OCI-LY3 (cell line): Measurements from ENCODE around the gene BBS2.

ENCODE experiments used
- H2AFZ ChIP-seq: fragments of 200-600, 300-600 bp; shearing (Covaris generic); 2 replicates; pipeline ENCODE4 v1.6.0; 2014; ENCODE audit warnings: antibody characterized with exemption, low read depth, low read length
- H3K27ac ChIP-seq: fragments of 200-600, 300-600 bp; sonication (generic); 2 replicates; pipeline ENCODE4 v1.5.1; 2014; ENCODE audit warnings: mild to moderate bottlenecking, low read length, moderate library complexity, mixed read lengths
- H3K27me3 ChIP-seq: fragments of 200-600, 300-600 bp; sonication (generic); 2 replicates; pipeline ENCODE4 v1.6.1; 2014; ENCODE audit warnings: low read depth, low read length, mixed read lengths
- H3K36me3 ChIP-seq: fragments of 200-600, 300-600 bp; sonication (generic); replicated peaks from 2 replicates; pipeline ENCODE3; 2014; ENCODE audit warnings: low read depth, low read length, mixed read lengths
- H3K4me1 ChIP-seq: fragments of 300-600, 200-600 bp; sonication (generic); 2 replicates; pipeline ENCODE4 v1.6.1; 2014; ENCODE audit warnings: low read length, mixed read lengths
- H3K4me2 ChIP-seq: fragments of 200-600, 300-600 bp; sonication (generic); 2 replicates; pipeline ENCODE4 v1.6.1; 2014; ENCODE audit warnings: low read length, mixed read lengths
- H3K4me3 ChIP-seq: fragments of 300-600, 200-600 bp; sonication (generic); 2 replicates; pipeline ENCODE4 v1.5.1; 2014; ENCODE audit warnings: antibody characterized with exemption, mild to moderate bottlenecking, low read length, moderate library complexity
- H3K79me2 ChIP-seq: fragments of 300-600, 200-600 bp; shearing (Covaris generic); 2 replicates; pipeline ENCODE4 v1.6.1; 2014; ENCODE audit warnings: mild to moderate bottlenecking, low read length, mixed read lengths
- H3K9ac ChIP-seq: fragments of 300-600, 200-600 bp; shearing (Covaris generic); 2 replicates; pipeline ENCODE4 v1.6.0; 2014; ENCODE audit warnings: mild to moderate bottlenecking, low read length, moderate library complexity
- H3K9me3 ChIP-seq: fragments of 200-600, 300-600 bp; shearing (Covaris generic); 2 replicates; pipeline ENCODE4 v1.6.1; 2014; ENCODE audit warnings: low read length, mixed read lengths; ENCODE audit not compliant: insufficient read depth
- H4K20me1 ChIP-seq: fragments of 200-600, 300-600 bp; sonication (generic); 2 replicates; pipeline ENCODE4 v1.6.1; 2016; ENCODE audit warnings: low read length, mixed read lengths; ENCODE audit not compliant: insufficient read depth
- CTCF ChIP-seq: fragments of 200-600, 300-600 bp; sonication (generic); IDR thresholded peaks from 2 replicates; pipeline ENCODE4 v1.5.1; 2014; ENCODE audit warnings: antibody characterized with exemption, low read length, low read depth
- EZH2phosphoT487 ChIP-seq: fragments of 200-600 bp; shearing (Covaris generic); IDR thresholded peaks from 2 replicates; pipeline ENCODE4 v1.6.1; 2018; ENCODE audit warnings: antibody characterized with exemption, mixed run types, low read depth

BBS2 gene

GRCh38 chr16:56518425-56518824 lies 1.4 kb downstream of the BBS2 start:
- no peak overlapping the region for H3K27ac ChIP-seq
- no peaks in the 10 kb centered on the region for H3K9me3 ChIP-seq
- no peaks in the 10 kb centered on the region for H4K20me1 ChIP-seq
- no peaks in the 10 kb centered on the region for H3K79me2 ChIP-seq
- H3K4me1 ChIP-seq = peaks cover 8% of the 10 kb centered on the region
- H3K4me3 ChIP-seq = no peak overlapping the region
- TF ChIP-seq EZH2phosphoT487 (no peak), CTCF (no peak)
- H3K9ac ChIP-seq = no peak overlapping the region
- H2AFZ ChIP-seq = no peak overlapping the region
- no peak overlapping the region for H3K4me2 ChIP-seq
- H3K36me3 ChIP-seq = no peaks in the 10 kb centered on the region
- H3K27me3 ChIP-seq = no peaks in the 10 kb centered on the region

GRCh38 chr16:56517206-56517605 lies 2.6 kb downstream of the BBS2 start:
- Histone ChIP-seq H3K27me3 (no peaks in the 10 kb centered on the region), H3K4me1 (peaks cover 8% of the 10 kb centered on the region), H2AFZ (no peak overlapping the region), H3K79me2 (no peaks in the 10 kb centered on the region), H3K9ac (no peak overlapping the region), H3K36me3 (no peaks in the 10 kb centered on the region), H3K27ac (no peak overlapping the region), H3K9me3 (no peaks in the 10 kb centered on the region), H3K4me2 (no peak overlapping the region), H3K4me3 (no peak overlapping the region), H4K20me1 (no peaks in the 10 kb centered on the region)
- TF ChIP-seq EZH2phosphoT487 (no peak), CTCF (no peak)

- H3K9ac ChIP-seq = no peak overlapping the region
- H2AFZ ChIP-seq = no peak overlapping the region
- no peaks in the 10 kb centered on the region for H3K9me3 ChIP-seq
- no peak for TF ChIP-seq CTCF
- H3K36me3 ChIP-seq = peaks cover under 1% of the 10 kb centered on the region
- H3K4me1 ChIP-seq = peaks cover 8% of the 10 kb centered on the region
- no peaks in the 10 kb centered on the region for H4K20me1 ChIP-seq
- H3K4me2 ChIP-seq = no peak overlapping the region
- no peak overlapping the region for H3K27ac ChIP-seq
- H3K27me3 ChIP-seq = no peaks in the 10 kb centered on the region
- H3K79me2 ChIP-seq = no peaks in the 10 kb centered on the region
- H3K4me3 ChIP-seq = no peak overlapping the region
Measured at GRCh38 chr16:56515665-56516064, 4.2 kb downstream of the BBS2 start.

DNA sequence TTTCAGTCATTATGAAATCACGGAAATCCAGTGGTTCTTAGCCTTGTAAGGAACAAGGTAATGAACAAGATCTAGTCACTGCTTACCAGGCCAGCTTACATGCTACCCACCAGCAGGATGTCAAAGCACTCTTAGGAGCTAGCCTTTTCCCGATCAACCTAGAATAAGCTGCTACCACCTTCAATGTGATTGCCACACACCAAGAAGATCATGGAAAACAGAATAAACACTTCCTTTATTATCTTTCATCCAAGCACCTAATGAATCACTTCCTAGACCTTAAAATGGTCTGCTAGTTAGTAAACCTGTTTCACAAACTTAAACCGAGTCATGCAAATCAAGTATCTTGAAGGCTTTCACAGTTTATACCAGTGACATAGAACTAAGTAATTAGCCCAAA lies 5.0 kb downstream of the BBS2 start:
- H3K9me3 ChIP-seq = no peaks in the 10 kb centered on the region
- no peak for TF ChIP-seq EZH2phosphoT487
- TF ChIP-seq CTCF = no peak
- no peaks in the 10 kb centered on the region for H3K79me2 ChIP-seq
- H3K9ac ChIP-seq = no peak overlapping the region
- H3K4me3 ChIP-seq = no peak overlapping the region
- no peak overlapping the region for H2AFZ ChIP-seq
- 0 out of 2 replicates have a peak, but pooled peaks cover 3% of the 10 kb centered on the region for H3K4me1 ChIP-seq
- H4K20me1 ChIP-seq = no peaks in the 10 kb centered on the region
- no peaks in the 10 kb centered on the region for H3K27me3 ChIP-seq
- H3K4me2 ChIP-seq = no peak overlapping the region
- H3K36me3 ChIP-seq = peaks cover 3% of the 10 kb centered on the region
- no peak overlapping the region for H3K27ac ChIP-seq
